A204.1 (cell line): ENCODE results near the gene SBF2.
"Not testable (repeated sequence)": the region's sequence is repeated elsewhere in the genome, so short reads cannot be mapped to it uniquely, and the experiment has no call there.

Experiments used
- FAIRE-seq: peaks from 2 replicates; lab custom pipeline; 2012; peaks lifted over from hg19 to GRCh38; lab: Jason Lieb, UNC

SBF2 gene

GRCh38 chr11:10263929-10264328 lies 30.1 kb downstream of the SBF2 start:
- FAIRE-seq: no peak

- no peak for FAIRE-seq
Measured at GRCh38 chr11:10261821-10262220, 32.2 kb downstream of the SBF2 start.

GRCh38 chr11:10257478-10257877 lies 36.5 kb downstream of the SBF2 start:
- no peak for FAIRE-seq

GRCh38 chr11:10255388-10256125 lies 38.5 kb downstream of the SBF2 start:
- FAIRE-seq: no peak

DNA sequence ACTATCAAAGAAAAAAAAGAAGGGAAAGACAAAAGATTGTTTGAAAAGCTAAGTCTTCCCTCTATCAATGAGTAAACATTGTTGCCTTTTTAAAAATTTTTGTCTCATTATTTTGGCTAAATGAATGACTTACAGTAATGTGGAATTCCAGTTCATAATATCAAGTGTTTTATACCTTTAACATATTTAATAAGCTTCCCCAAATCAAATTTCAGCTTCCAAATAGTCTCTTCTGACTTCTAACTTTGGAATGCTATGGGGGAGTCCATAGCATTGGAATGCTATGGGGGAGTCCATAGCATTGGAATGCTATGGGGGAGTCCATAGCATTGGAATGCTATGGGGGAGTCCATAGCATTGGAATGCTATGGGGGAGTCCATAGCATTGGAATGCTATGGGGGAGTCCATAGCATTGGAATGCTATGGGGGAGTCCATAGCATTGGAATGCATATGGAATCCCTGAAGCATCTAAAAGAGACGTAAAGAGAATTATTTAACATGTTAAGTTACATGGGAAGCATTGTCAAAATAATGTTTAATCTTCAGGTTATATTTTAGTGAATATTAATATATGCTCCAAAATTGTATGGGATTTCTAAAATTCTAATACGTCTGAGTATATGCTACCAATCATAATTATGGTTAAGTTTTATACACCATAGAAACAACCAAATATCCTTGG lies 44.4 kb downstream of the SBF2 start:
- not testable (repeated sequence) for FAIRE-seq

- FAIRE-seq: no peak
Measured at GRCh38 chr11:10247011-10247410, 47.0 kb downstream of the SBF2 start.

DNA sequence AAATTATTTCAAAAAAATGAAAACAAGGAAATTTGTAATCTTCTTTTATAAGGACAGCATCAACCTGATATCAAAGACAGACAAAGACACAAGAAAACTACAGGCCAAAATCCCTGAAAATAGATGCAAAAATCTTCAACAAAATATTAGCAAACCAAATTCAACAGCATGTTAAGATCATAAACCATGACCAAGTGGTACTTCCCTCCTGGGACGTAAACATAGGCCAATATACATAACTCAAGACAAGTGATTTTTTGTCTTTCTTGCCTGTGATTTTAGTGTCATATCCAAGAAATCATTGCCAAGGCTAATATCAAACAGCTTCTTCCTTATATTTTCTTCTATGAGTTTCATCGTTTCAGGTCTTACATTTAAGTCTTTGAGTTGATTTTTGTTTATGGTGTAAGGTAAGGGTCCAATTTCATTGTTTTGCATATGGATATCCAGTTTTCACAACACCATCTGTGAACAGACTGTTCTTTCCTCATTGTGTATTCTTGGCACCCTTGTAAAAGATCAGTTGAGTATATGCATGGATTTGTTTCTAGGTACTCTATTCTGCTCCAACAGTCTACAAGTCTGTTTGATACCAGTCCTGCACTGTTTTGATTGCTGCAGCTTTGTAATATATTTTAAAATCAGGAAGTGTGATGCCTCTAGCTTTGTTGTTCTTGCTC lies 50.0 kb downstream of the SBF2 start:
- no peak for FAIRE-seq

DNA sequence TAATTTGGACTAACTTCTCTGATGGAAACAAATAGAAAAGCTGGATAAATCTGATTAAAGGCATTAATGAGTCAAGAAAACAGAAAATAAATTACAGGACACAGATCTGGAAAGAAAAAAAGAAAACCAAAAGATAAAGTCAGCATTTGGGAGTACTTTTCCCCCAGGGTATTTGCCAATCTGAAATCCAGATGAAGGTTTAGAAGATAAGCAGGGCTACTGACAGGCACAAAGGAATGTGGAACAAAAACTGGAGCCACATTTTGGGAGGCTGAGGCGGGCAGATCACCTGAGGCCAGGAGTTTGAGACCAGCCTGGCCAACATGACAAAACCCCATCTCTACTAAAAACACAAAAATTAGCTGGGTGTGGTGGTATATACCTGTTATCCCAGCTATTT lies 57.2 kb downstream of the SBF2 start:
- no peak for FAIRE-seq

- no peak for FAIRE-seq
Measured at GRCh38 chr11:10233581-10233980, 60.4 kb downstream of the SBF2 start.

GRCh38 chr11:10232756-10233155 lies 61.3 kb downstream of the SBF2 start:
- FAIRE-seq: no peak

DNA sequence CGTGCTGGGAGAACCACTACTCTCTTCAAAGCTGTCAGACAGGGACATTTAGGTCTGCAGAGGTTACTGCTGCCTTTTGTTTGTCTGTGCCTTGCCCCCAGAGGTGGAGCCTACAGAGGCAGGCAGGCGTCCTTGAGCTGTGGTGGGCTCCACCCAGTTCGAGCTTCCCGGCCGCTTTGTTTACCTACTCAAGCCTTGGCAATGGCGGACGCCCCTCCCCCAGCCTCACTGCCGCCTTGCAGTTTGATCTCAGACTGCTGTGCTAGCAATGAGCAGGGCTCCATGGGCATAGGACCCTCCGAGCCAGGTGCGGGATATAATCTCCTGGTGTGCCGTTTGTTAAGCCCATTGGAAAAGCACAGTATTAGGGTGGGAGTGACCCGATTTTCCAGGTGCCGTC lies 62.2 kb downstream of the SBF2 start:
- FAIRE-seq: not testable (repeated sequence)

- no peak for FAIRE-seq
Measured at GRCh38 chr11:10225553-10225952, 68.5 kb downstream of the SBF2 start.

DNA sequence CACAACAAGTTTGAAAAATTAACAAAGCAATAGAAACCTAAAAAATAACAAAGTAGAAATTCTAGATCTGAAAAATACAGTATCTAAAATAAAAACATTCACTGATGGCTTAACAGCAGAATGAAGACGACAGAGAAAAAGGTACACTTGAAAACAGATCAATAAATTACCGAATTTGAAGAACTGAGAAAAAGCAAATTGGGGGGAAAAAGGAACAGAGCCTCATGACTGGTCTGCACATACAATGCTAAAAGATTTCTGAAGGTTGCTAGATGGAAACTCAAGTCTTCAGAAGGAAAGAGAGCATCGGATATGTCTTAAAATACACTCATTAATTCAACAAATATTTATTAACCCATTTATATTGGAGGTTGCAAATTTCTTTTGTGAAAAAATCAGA lies 71.6 kb downstream of the SBF2 start:
- FAIRE-seq: no peak

DNA sequence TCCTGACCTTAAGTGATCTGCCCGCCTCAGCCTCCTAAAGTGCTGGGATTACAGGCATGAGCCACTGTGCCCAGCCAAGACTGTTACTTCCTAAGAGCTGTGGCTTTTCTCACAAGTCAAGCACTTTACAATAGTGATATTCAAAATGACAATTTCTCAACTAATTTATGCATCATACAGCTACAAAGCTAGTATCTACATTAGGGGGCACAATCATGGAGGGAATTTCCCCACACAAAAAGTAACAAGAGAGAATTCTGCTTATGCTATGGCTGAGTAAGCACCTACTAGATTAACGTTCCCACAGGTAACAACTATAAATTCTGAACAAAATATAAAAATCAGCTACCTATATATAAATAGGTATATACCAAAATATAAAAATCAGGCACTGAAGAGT lies 72.7 kb downstream of the SBF2 start:
- FAIRE-seq: no peak

DNA sequence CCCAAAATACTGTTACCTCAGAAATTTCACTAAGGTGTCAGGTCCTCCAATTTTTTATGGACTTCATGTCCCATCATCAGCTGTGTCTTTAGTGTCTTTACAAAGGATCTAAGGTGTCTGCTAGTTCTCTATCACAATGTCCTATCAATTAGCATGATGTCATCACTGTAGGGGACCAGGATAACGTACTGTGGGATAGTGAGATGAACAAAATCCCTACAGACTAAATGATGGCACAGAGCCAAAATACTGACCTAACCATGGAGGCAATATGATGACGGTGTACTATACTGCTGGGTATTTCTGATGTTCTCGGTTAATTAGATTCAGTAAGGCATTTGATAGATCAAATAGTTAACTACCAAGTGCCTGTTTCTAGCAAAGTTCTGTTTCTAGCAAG lies 82.5 kb downstream of the SBF2 start:
- no peak for FAIRE-seq

DNA sequence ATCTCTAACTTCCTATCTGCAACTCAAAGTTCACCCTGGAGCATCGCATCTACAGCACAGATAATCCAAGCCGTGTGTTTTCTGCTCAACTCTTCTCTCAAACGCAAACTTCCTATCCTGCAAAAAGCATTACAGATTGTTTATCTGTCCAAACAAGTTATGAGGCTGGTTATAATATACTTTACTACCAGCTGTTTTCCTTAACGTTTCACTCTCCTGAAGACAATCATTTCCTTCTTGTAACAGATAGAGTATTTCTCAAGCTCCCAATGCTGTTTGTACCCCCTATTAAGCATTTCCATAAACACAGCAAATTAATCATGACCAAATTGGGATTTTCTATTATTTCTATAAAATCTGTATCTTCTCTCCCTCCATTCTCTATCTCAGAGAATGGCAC lies 84.7 kb downstream of the SBF2 start:
- FAIRE-seq: no peak

- peak; percentile 94 for FAIRE-seq
Measured at GRCh38 chr11:10208131-10208575, 85.9 kb downstream of the SBF2 start.

GRCh38 chr11:10205928-10206327 lies 88.1 kb downstream of the SBF2 start:
- no peak for FAIRE-seq

DNA sequence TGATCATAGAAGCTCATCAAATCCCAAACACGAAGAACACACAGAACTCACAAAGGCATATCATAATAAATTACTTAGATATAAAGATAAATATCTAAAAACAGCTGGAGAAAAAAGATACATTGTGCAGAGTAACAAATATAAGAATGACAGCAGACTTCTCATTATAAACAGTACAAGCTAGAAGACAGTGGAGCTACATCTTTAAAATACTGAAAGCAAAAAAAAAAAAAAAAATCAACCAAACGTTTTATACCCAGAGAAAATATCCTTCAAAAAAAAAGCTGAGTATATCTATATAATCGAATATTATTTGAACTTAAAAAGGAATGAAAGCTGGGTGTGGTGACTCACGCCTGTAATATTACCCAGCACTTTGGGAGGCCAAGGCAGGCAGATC lies 90.0 kb downstream of the SBF2 start:
- peak; percentile 56 for FAIRE-seq

DNA sequence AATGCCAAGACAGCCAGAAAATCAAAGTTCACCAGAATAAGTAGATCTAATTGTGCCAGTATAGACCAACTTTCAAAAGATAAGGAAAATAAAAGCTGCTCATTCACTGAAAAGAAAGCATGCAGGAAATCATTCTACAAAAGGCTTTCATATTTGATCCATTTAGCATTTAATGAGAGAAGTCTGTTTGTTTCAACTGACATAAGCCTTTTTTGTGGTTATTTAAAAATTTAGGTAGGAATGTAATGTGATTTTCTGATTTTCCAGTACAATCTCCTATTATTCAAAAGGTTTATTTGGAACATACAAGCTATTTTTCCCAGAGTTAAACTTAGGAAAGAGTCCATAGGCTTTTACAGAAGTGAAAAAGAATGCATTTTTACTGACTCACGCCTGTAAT lies 92.7 kb downstream of the SBF2 start:
- FAIRE-seq: no peak

DNA sequence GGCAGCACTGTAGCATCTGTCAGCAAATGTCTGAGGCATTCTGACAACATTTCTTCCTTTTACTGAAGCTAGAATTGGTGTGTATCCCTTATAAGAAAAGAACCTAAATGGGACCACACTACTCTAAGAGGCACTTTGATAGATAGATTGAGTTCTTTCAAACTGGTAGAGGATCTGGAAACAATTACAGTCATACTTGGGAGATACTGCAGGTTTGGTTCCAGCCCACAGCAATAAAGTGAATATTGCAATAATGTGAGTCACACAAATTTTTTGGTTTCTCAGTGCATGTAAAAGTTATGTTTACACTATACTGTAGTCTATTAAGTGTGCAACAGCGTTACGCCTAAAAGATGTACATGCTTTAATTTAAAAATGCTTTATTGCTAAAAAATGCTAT lies 96.9 kb downstream of the SBF2 start:
- FAIRE-seq: no peak

DNA sequence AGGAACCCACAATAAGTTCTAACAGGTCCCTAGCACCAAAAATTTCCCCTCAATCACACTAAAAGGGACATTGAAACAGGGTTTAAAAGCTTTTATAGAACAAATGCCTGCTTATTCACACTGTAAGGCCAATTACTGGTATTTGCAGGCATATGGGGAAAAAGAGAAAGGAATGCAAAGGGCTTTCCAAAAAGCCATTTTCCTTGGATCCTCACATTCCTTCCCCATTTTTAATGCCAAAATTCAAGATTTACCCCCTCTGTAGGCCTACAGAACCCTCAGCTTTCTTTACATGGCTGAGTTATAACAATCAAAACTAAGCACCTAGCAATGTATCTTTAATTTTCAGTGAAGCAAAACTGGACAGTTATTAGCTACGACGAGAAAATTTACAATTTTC lies 102.0 kb downstream of the SBF2 start:
- no peak for FAIRE-seq

DNA sequence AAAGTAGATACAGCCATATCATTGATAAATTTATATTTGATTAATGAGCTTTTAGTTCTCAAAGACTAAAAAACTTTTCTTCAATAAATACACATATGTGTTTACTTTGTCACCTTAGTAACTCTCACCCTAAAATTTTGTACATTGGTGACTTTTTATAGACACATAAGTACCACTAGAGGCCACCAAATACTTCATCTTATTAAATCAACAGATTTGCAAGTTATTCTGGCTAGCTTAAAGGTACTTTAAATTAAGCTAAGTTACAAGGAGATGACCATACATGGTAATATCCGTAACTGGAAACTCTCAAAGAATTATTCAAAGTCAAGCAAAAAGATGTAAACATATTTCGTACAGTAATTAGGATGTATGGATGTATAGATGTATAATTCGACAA lies 112.2 kb downstream of the SBF2 start:
- FAIRE-seq: peak; percentile 65
